GM19351 (cell line): Measurements from ENCODE around the gene ITGA3.
"Not testable (repeated sequence)": the region's sequence is repeated elsewhere in the genome, so short reads cannot be mapped to it uniquely, and the experiment has no call there.

Experiments
- ATAC-seq: cut with Tn5 transposase; IDR thresholded peaks from one replicate; pipeline ENCODE4 v1.9.1; 2021; ENCODE audit warnings: mild to moderate bottlenecking, moderate library complexity; ENCODE audit not compliant: unreplicated experiment

The ITGA3 gene

GRCh38 chr17:50051082-50051576, 4.8 kb upstream of the ITGA3 start:
- no peak for ATAC-seq

DNA sequence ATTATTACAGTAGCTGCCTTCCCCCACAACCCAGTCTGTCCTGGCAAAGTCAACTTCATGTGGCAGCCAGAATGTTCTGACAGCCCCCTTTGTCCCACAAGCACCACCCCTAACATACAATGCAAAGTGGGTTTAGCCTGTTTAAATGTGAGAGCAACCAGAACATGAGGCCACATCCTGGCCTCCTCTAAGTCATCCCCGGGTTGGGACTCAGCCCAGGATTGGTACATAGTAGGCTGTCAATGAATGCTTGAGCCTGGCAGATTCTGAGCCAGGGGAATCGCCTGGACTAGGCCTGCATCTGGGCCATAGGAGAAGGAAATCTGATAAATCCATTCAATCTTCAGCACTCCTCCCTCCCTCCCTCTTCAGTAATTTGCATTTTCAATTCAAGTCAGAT, 4.3 kb upstream of the ITGA3 start:
- no peak for ATAC-seq

DNA sequence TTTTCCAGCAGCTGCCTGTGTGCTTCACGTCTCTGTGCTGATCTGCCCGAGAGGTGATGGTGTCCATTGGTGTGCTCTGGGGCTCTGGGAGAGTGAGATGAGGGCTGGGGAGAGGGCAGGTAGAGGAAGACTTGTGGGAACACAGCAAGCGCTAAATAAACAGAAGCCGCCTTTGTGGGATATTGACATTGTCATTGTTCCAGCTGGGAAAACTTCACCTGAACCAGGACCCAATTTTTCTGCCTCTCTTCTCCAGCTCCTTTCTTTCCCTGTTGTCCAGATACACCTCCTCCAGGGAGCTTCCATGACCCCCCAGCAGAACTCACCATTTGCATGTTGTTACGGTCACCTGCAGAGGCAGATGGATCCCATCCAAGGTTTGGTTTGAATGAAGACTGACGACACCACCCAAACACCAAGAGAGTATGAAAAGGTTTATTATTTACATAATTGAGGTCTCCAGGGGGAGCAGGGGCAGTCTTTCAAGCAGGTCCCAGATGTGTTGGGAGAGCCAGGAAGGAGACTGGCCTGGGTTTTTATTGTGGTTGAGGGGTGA, 3.6 kb upstream of the ITGA3 start:
- no peak for ATAC-seq

- ATAC-seq: no peak
These were observed 2.9 kb upstream of the ITGA3 start for GRCh38 chr17:50052822-50053653.

DNA sequence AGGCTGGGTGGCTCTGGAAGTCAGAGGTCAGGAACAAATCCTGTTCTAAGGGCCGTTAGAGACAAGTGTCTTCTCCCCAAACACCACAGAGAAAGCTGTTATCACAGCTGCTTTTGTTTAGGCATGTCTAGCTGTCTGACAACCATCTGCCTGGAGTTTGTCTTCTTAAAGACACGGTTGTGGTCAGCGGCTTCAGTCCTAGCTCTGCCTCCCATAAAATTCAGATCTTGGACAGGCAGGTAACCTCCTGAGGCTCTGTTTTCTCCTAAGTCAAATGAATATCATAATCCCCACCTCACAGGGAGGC, 2.3 kb upstream of the ITGA3 start:
- no peak for ATAC-seq

GRCh38 chr17:50055055-50055425, 870 bp upstream of the ITGA3 start:
- ATAC-seq: no peak

DNA sequence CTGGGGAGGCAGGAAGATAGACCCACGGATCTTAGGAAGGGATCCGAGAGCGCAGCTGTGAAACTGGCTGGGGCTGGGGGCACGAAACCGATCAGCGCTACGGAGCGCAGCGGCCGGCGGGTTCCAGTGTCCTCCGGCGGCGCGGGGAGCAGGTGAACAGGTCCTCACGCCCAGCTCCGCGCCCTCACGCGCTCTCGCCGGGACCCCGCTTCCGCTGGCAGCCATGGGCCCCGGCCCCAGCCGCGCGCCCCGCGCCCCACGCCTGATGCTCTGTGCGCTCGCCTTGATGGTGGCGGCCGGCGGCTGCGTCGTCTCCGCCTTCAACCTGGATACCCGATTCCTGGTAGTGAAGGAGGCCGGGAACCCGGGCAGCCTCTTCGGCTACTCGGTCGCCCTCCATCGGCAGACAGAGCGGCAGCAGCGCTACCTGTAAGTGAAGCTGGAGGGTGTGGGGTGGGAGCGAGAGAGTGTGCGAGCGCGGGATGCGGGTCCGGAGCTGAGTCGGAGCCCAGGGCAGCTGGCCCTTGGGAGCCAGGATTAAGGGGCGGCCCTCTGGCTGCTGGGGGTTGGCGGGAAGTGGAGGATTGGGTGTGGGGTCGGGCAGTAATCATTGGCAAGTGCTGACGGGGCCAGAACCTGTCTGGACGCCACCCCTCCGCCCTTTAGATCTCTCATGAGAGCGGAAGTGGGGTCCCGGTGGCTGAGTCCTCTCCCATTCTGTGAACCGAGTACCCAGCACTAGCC, 479 bp downstream of the ITGA3 start:
- peak; percentile 63 for ATAC-seq

- peak; percentile 18 for ATAC-seq
These were observed 1.0 kb downstream of the ITGA3 start for GRCh38 chr17:50056961-50057330.

- ATAC-seq: no peak
These were observed 1.6 kb downstream of the ITGA3 start for GRCh38 chr17:50057521-50057991.

GRCh38 chr17:50058296-50058953, 2.5 kb downstream of the ITGA3 start:
- no peak for ATAC-seq

DNA sequence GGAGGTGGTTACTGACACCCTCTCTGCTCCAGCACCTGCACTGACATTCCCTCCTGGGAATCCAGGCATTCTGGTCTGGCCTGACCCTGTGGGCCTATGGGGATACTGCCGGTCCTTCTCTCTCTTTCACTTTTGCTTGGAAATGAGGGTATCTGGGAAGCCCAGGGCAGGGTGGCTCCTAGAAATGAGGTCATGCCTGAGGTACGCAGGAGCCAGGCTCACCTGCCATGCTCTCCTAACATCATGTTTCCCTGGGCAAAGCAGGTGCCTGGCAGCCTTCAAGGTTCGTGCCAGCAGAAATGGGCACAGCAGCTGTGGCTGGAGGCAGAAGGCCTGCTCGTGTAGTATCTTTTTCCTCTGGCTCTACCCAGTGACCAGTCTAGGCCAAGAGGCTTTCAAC, 3.3 kb downstream of the ITGA3 start:
- ATAC-seq: no peak

DNA sequence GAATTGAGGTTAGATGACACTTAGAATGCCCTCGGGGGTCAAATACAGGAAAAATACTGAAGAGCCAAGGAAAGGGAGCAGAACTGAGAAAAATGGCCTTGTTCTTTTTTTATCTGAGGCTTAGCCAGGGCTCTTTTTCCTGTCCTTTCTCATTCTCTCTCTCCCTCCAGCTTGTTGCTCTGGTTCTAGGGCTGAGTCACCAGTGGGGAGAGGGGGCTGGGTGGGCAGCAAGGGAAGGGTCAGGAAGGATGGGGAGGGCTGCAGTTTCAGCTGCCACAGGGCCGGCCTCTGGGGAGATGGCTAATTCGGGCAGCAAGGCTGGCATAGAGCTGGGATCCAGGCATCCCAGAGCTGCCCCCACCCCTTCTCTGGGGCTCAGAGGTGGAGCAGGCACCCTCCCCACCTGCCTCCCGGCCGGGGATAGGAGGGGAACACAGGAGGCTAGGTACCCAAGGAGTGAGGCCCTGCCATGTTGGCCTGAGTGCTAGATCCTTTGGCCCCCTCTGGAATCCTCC, 3.9 kb downstream of the ITGA3 start:
- ATAC-seq: no peak

GRCh38 chr17:50060951-50061712, 5.2 kb downstream of the ITGA3 start:
- no peak for ATAC-seq

GRCh38 chr17:50061713-50062045, 5.8 kb downstream of the ITGA3 start:
- ATAC-seq: not testable (repeated sequence)

DNA sequence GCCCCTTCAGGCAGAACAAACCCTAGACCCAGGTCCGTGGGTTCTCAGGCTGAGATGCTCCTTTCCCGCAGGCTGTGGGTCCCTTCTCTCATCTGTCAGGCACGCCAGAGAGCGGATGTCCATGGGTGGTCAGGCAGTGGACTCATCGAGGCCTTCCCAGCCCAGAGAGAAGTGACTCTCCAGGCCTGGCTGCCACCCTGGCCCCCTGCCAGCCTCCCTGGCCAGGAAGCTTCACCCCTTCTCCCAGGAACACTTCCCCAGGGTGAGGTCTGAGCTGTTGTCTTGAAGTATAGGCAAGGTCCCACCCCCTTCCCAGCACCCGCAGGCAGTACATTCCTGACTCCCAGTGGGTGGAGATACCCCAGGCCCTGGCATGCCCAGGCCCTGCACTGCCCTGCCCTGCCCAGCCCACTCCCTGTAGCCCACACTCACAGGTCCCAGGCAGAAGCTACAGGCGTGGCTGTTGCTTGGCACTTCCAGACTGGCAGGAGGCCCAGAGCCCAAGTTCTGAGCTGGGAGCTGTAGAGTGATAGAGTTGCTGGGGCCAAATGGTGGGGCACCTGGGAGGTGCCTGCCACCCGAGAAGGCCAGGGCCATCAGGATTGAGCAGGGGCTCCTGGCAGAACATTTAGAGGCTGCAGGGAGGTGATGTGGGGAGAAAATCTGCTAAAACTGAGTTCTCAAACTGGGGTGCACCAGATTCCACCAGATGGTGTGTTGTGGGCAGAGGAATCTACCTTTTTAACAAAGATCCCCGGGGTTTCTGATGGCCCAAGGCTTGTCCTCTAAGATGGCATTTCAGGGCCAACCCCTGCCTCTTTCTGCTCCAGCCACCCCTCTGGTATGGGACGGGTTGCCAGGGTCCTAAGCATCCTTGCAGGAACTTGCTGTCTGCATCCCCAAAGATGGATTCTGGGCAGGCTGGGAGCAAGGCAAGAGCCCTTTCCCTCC, 6.7 kb downstream of the ITGA3 start:
- ATAC-seq: no peak

DNA sequence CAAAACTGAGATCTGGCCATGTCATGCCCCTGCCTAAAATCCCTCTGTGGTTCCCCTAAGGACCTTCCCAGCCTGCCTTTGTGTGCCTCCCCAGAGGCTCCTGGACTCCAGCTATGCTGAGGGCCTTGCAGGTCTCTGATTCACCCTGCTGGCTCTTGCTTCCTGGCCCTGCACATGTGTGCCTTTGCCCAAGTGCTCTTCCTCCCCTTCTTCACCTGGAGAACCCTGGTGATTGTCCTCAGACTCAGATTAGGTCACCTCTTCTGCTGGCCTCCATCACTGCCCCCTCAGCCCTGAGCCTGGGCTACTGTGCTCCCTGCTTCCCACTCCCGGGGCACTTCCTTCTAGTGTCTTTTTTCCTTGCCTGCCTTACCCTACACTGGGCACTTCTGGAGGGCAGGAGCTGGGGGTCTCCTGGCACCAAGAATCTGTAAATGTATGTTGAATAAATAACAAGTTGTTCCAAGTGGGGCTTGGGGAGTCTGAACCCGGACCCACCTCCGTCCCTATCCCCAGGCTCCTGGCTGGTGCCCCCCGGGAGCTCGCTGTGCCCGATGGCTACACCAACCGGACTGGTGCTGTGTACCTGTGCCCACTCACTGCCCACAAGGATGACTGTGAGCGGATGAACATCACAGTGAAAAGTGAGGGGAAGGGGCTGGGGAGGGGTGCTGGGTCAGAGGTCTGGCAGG, 7.8 kb downstream of the ITGA3 start:
- no peak for ATAC-seq

DNA sequence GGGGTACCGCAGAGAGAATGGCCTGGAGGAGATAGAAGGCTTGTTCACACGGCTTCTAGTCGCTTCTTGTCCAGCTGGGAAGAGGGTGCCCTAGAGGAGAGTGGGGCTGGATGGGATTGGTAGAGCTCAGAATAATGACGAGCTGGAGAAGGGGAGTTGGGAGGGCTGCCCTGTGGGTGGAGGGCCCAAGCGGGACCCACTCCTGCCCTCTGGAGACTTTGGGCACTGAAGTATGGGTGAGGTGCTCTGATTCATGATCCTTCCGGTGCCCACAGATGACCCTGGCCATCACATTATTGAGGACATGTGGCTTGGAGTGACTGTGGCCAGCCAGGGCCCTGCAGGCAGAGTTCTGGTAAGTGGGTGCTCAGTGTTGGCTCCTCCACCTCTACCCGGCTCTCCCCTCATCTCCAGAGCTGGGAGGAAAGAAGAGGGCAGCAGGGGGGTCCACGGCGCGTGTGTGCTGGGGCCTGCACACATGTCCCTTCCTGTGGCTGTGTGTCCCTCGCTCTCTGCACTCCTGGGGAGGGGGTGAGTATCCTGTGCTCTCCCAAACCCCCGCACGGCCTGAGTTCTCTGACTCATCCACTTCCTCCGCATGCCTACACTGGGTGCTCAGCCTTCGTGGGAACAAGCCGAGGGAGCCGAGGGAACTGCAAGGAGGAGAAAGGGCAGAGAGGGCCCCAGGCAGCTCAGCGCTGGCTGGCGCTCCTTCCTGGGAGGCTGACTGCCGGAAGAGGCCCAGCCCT, 8.5 kb downstream of the ITGA3 start:
- ATAC-seq: no peak

- ATAC-seq: no peak
These were observed 9.1 kb downstream of the ITGA3 start for GRCh38 chr17:50065056-50065455.
